Coronary artery (tissue), 2 donors: ENCODE measurements around the gene MAB21L4.

Experiments used
- DNase-seq: peaks from one replicate; pipeline ENCODE4 v3.0.0-alpha.2; 2017; ENCODE audit warnings: low spot score
- H3K27ac ChIP-seq, 2 donors: fragments of 200-600 bp; sonication (generic); one replicate each; pipeline ENCODE4 v1.5.1; 2016 to 2019
- H3K4me3 ChIP-seq: fragments of 200-600 bp; sonication (generic); 2 replicates; pipeline ENCODE4 v1.5.1; 2016; ENCODE audit warnings: mild to moderate bottlenecking, moderate library complexity
- TF ChIP-seq, protein P1 (sequence below): fragments of 200-600 bp; sonication (generic); IDR thresholded peaks from one replicate; pipeline ENCODE4 v1.5.1; 2019; ENCODE audit warnings: antibody characterized with exemption

The MAB21L4 gene

DNA sequence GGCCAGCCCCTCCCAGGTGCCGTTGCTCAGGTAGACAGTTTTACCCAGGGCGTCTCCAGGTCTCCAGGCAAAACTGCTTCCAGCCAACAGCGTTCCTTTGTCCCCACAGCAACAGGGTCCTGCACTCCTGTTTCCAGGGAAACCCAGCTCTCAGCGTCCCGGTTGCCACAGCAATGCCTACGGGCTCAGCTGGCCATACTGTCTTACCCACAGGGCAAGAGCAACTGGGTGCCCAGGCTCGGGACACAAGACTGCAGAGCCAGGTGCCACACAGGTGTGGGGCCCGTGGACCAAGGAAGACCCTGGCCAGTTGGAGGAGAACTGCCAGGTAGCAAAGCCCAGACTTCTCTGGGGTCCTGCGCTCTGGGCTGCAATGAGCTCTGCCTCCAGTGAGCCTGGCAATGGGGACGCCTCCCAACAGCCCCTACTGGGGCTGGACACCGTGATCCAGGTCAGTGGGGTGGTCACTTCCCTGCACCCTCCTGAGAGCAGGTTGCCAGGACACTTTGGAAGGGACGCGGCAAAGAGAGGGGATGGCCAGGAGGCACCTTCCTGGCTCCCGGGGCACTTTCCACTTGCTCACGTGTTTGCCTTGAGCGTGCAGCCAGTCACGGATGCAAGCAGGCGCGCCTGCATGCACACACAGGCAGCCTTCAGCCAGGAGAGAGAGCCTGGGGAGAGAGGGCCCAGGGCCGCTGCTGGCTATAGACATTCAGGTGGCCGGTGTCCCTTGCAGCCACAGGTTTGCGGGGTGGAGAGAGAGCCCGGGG is 10.4 kb upstream of the MAB21L4 start, which contains the start of gene CROCC2:
Gene CROCC2, plus strand, starts transcription at position 196 of the 770 bp plus-strand sequence. Its CDS starts 178 bp downstream, at position 374.
- DNase-seq = no peak

DNA sequence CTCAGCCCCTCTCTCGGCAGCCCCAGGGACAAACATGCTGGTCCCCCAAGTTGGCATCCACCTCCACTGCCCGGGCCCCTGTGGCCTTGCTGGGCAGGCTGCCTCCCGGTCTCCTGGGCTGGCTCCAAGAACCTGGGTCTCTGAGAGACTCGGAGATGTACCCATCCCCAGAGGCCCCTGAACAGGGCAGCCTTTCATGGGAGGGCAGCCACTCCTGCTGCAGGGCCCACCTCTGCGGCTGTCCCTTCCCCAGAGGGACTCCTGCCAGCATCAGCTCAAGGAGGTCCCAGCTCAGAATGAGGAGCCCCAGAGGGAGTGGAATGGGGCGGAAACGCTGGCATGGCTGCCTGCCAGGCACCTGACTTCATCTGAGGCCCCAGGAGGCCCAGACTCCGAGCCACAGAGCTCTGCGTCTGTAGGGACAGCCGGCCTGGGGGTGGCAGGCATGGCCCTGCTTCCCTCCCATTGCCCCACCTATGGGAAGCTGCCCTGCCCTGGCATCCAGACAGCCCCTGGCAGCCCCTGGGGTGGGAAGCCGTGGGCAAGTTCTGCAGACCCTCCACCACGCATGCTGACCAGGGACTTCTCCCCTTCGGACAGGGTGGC is 9.3 kb upstream of the MAB21L4 start:
- TF ChIP-seq, protein P1, sequence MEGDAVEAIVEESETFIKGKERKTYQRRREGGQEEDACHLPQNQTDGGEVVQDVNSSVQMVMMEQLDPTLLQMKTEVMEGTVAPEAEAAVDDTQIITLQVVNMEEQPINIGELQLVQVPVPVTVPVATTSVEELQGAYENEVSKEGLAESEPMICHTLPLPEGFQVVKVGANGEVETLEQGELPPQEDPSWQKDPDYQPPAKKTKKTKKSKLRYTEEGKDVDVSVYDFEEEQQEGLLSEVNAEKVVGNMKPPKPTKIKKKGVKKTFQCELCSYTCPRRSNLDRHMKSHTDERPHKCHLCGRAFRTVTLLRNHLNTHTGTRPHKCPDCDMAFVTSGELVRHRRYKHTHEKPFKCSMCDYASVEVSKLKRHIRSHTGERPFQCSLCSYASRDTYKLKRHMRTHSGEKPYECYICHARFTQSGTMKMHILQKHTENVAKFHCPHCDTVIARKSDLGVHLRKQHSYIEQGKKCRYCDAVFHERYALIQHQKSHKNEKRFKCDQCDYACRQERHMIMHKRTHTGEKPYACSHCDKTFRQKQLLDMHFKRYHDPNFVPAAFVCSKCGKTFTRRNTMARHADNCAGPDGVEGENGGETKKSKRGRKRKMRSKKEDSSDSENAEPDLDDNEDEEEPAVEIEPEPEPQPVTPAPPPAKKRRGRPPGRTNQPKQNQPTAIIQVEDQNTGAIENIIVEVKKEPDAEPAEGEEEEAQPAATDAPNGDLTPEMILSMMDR = no peak
- H3K27ac ChIP-seq = no peak overlapping the region
- no peak for DNase-seq
- no peak overlapping the region for H3K4me3 ChIP-seq

More for the DNA sequence above, 10.4 kb upstream of the MAB21L4 start, which contains the start of gene CROCC2:
- TF ChIP-seq, protein P1 = no peak
- Histone ChIP-seq H3K27ac (no peak within 1 kb of the TSS), H3K4me3 (no peak within 1 kb of the TSS)

- TF ChIP-seq, protein P1 = no peak
- no peak for DNase-seq
- Histone ChIP-seq H3K27ac (no peak overlapping the region), H3K4me3 (no peak overlapping the region)
Measured at GRCh38 chr2:240904216-240905175, 8.5 kb upstream of the MAB21L4 start.

DNA sequence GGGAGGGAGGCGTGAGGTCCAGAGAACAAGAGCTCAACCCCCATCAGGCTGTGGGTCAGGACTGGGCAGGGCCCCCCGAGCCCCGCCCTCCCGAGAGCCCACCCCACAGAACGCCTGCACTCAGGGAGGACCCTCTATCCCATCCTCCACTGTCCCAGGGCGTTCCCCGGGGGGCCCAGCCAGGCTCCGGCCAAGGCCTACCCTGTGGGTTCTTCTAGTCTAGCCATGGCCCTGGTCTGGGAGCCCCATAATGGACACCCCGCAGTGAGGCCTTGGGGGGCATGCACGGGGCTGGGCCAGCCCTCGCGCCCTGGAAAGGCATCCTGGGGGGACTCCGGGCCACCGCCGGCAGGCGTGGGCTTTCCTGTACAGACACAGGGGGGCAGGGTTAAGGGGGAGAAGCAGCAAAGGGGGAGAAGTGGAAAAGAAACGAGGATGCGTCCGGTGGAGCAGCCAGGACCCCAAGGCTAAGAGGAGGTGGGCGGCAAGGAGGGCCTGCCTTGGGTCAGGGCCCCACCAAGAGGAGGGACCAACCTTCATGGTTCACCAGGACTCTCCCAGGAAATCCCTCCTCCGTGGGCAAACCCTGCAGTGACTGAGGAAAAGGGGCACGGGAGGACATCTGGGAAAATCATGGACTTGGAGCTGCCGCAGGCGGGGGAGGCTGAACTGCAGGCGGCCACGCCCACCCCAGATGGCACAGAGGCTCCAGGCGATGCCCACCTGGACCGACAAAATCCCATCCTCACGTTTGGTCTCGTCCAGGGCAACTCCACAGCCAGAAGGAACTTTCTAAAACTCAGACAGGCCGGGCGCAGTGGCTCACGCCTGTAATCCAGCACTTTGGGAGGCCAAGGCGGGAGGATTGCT is 7.5 kb upstream of the MAB21L4 start:
- H3K4me3 ChIP-seq = no peak overlapping the region
- TF ChIP-seq, protein P1 = no peak
- no peak overlapping the region for H3K27ac ChIP-seq
- no peak for DNase-seq

- TF ChIP-seq, protein P1 = no peak
- no peak overlapping the region for H3K27ac ChIP-seq
- no peak overlapping the region for H3K4me3 ChIP-seq
- no peak for DNase-seq
Measured at GRCh38 chr2:240902615-240903041, 6.7 kb upstream of the MAB21L4 start.

- TF ChIP-seq, protein P1 = no peak
- no peak for DNase-seq
- Histone ChIP-seq H3K27ac (no peak overlapping the region), H3K4me3 (no peak overlapping the region)
Measured at GRCh38 chr2:240901986-240902614, 6.1 kb upstream of the MAB21L4 start.
